PC-9 (cell line): ENCODE results near the gene ZNF792. TPM values are rescaled to one million over a fixed set of nuclear protein-coding genes. Genes with fewer than 3 reads are reported as not detected.
A peak's percentile ranks its signal among the peaks of the same experiment; 100 is the strongest.
"Not testable (repeated sequence)": the region's sequence is repeated elsewhere in the genome, so short reads cannot be mapped to it uniquely, and the experiment has no call there.

Experiments used
- BruUV-seq: library from RNA; stranded (reverse); fragments of 400-500 nt; replicated peaks from 2 replicates; lab custom pipeline; 2021; lab: Mats Ljungman, UMichigan
- CTCF ChIA-PET: fragments of 300-600 bp; sonication (Branson Sonifier 250); formaldehyde crosslinking; loops from one replicate; lab custom pipeline; 2022; ENCODE audit warnings: antibody characterized with exemption; lab: Charles Lee
- POLR2A ChIA-PET: fragments of 300-600 bp; sonication (Branson Sonifier 250); formaldehyde crosslinking; loops from one replicate; lab custom pipeline; 2022; ENCODE audit warnings: antibody characterized with exemption; ENCODE audit not compliant: unreplicated experiment; lab: Charles Lee
- DNase-seq, 2 experiments: peaks; one replicate each; pipeline versions ENCODE4 v3.0.0 to v3.0.0-alpha.2; 2015 to 2022; ENCODE audit warnings: mixed read lengths in 1 of 2
- H2AFZ ChIP-seq: fragments of 200-600 bp; sonication (generic); 2 replicates; pipeline ENCODE4 v1.8.1; 2017; ENCODE audit warnings: antibody characterized with exemption
- H3F3A ChIP-seq: fragments of 200-600 bp; sonication (generic); 2 replicates; pipeline ENCODE4 v1.8.1; 2017; ENCODE audit warnings: antibody characterized with exemption, mild to moderate bottlenecking, low read depth; ENCODE audit not compliant: insufficient read depth
- H3K27ac ChIP-seq: fragments of 200-600 bp; sonication (generic); 2 replicates; pipeline ENCODE4 v1.6.1; 2016; ENCODE audit warnings: mixed run types
- H3K27me3 ChIP-seq: fragments of 200-600 bp; sonication (generic); 2 replicates; pipeline ENCODE4 v1.6.1; 2016; ENCODE audit warnings: low read depth, mixed run types; ENCODE audit not compliant: insufficient read depth
- H3K36me3 ChIP-seq: fragments of 200-600 bp; sonication (generic); 2 replicates; pipeline ENCODE4 v1.6.1; 2016; ENCODE audit warnings: low read depth, mixed run types
- H3K4me1 ChIP-seq: fragments of 200-600 bp; sonication (generic); replicated peaks from 2 replicates; pipeline ENCODE4 v1.6.1; 2016; ENCODE audit warnings: mixed run types; ENCODE audit not compliant: insufficient read depth
- H3K4me2 ChIP-seq: fragments of 200-600 bp; sonication (generic); 2 replicates; pipeline ENCODE4 v1.6.1; 2017; ENCODE audit warnings: mixed run types
- H3K4me3 ChIP-seq: fragments of 200-600 bp; sonication (generic); 2 replicates; pipeline ENCODE4 v1.6.1; 2016; ENCODE audit warnings: mixed run types
- H3K79me2 ChIP-seq: fragments of 200-600 bp; sonication (generic); 2 replicates; pipeline ENCODE4 v1.6.1; 2017; ENCODE audit warnings: low read depth, mixed run types
- H3K9me2 ChIP-seq: fragments of 200-600 bp; sonication (generic); 2 replicates; pipeline ENCODE4 v1.8.1; 2017; ENCODE audit warnings: mild to moderate bottlenecking; ENCODE audit not compliant: insufficient read depth
- H3K9me3 ChIP-seq: fragments of 200-600 bp; sonication (generic); 2 replicates; pipeline ENCODE4 v1.8.1; 2016; ENCODE audit warnings: low read depth; ENCODE audit not compliant: insufficient read depth
- H4K20me1 ChIP-seq: fragments of 200-600 bp; sonication (generic); 2 replicates; pipeline ENCODE4 v1.8.1; 2017; ENCODE audit not compliant: insufficient read depth
- EZH2 ChIP-seq: fragments of 200-600 bp; sonication (generic); IDR thresholded peaks from 2 replicates; pipeline ENCODE4 v1.8.0; 2017; ENCODE audit warnings: antibody characterized with exemption, low read depth
- intact Hi-C: fragments of 100-400 bp; cut with micrococcal nuclease; formaldehyde crosslinking; loops from one replicate; pipeline ENCODE4 v1.10.0; 2022; ENCODE audit not compliant: unreplicated experiment
- total RNA-seq: library from RNA; stranded (reverse); gene quantifications from 2 replicates; pipeline ENCODE4 v1.2.3, GENCODE V29; 2021
- TF ChIP-seq, protein P1 (sequence below): fragments of 200-600 bp; sonication (generic); conservative IDR thresholded peaks from 2 replicates; pipeline ENCODE4 v1.6.1; 2017; ENCODE audit warnings: mixed run types, antibody characterized with exemption, mild to moderate bottlenecking, moderate library complexity

ZNF792 gene
- total RNA-seq, 1 experiment from 2014 or later: 3.5 TPM

- POLR2A ChIA-PET: interaction anchor here (0.5 to 0.7 kb wide), 7 partner anchors 21 to 314 kb away, joined by 3 to 13 read pairs (median 5); no protein-coding TSS in a partner anchor
Measured at GRCh38 chr19:35006342-35006998, 42.4 kb upstream of the ZNF792 start.

GRCh38 chr19:35006007-35006341, 41.9 kb upstream of the ZNF792 start:
- not testable (repeated sequence) for H2AFZ ChIP-seq, H4K20me1 ChIP-seq, H3K36me3 ChIP-seq, DNase-seq, H3K9me3 ChIP-seq, H3K9me2 ChIP-seq, H3K27me3 ChIP-seq, BruUV-seq
- Histone ChIP-seq H3F3A (peaks cover 51% of the 10 kb centered on the region), H3K4me1 (peaks cover 44% of the 10 kb centered on the region), H3K27ac (peak overlapping the region; percentile 69), H3K79me2 (peaks cover 22% of the 10 kb centered on the region), H3K4me3 (peak overlapping the region; percentile 24; the same call in 1 of the 2 replicates), H3K4me2 (peak overlapping the region; percentile 63)
- POLR2A ChIA-PET: interaction anchor here (0.6 kb wide), 3 partner anchors 20 to 260 kb away, joined by 5 to 9 read pairs (median 5); no protein-coding TSS in a partner anchor
- intact Hi-C loops: loop anchor here (1.0 kb wide), 1 partner anchor 242 kb away; no protein-coding TSS in a partner anchor
- CTCF ChIA-PET: interaction anchor here (0.9 to 1.2 kb wide), 2 partner anchors 61 to 135 kb away, joined by 3 to 5 read pairs; no protein-coding TSS in a partner anchor

More at GRCh38 chr19:35006342-35006998, 42.4 kb upstream of the ZNF792 start:
- Histone ChIP-seq H3K4me1 (peaks cover 44% of the 10 kb centered on the region), H3K4me3 (peak overlapping the region; percentile 24; the same call in 1 of the 2 replicates), H3K36me3 (no peaks in the 10 kb centered on the region; the same call in 1 of the 2 replicates), H3K4me2 (peak overlapping the region; percentile 63), H3K9me3 (no peaks in the 10 kb centered on the region), H2AFZ (no peak overlapping the region), H3K79me2 (peaks cover 17% of the 10 kb centered on the region), H3K27ac (peak overlapping the region; percentile 69), H3F3A (peaks cover 46% of the 10 kb centered on the region), H3K9me2 (no peaks in the 10 kb centered on the region), H4K20me1 (no peaks in the 10 kb centered on the region), H3K27me3 (no peaks in the 10 kb centered on the region)
- intact Hi-C loops: loop anchor here (1.0 kb wide), 1 partner anchor 242 kb away; no protein-coding TSS in a partner anchor
- CTCF ChIA-PET: interaction anchor here (0.9 to 1.2 kb wide), 2 partner anchors 60 to 135 kb away, joined by 3 to 5 read pairs; no protein-coding TSS in a partner anchor
- BruUV-seq: no TSS peak
- TF ChIP-seq, protein P1, sequence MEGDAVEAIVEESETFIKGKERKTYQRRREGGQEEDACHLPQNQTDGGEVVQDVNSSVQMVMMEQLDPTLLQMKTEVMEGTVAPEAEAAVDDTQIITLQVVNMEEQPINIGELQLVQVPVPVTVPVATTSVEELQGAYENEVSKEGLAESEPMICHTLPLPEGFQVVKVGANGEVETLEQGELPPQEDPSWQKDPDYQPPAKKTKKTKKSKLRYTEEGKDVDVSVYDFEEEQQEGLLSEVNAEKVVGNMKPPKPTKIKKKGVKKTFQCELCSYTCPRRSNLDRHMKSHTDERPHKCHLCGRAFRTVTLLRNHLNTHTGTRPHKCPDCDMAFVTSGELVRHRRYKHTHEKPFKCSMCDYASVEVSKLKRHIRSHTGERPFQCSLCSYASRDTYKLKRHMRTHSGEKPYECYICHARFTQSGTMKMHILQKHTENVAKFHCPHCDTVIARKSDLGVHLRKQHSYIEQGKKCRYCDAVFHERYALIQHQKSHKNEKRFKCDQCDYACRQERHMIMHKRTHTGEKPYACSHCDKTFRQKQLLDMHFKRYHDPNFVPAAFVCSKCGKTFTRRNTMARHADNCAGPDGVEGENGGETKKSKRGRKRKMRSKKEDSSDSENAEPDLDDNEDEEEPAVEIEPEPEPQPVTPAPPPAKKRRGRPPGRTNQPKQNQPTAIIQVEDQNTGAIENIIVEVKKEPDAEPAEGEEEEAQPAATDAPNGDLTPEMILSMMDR: no peak
- no peak for TF ChIP-seq EZH2
- DNase-seq: peak; percentile 87 to 99

GRCh38 chr19:35005256-35005977, 41.4 kb upstream of the ZNF792 start:
- peaks cover 44% of the 10 kb centered on the region for H3K4me1 ChIP-seq

More at GRCh38 chr19:35005256-35005977, 41.4 kb upstream of the ZNF792 start:
- H3K9me2 ChIP-seq: no peaks in the 10 kb centered on the region
- H3K36me3 ChIP-seq: no peaks in the 10 kb centered on the region; the same call in 1 of the 2 replicates
- H3K79me2 ChIP-seq: peaks cover 26% of the 10 kb centered on the region
- H3K4me3 ChIP-seq: peak overlapping the region; percentile 24; the same call in 1 of the 2 replicates
- POLR2A ChIA-PET: interaction anchor here (0.5 to 0.6 kb wide), 3 partner anchors 60 to 620 kb away, joined by 5 to 27 read pairs (median 9); no protein-coding TSS in a partner anchor
- no TSS peak for BruUV-seq
- intact Hi-C loops: no loop called here
- H3K27me3 ChIP-seq: no peaks in the 10 kb centered on the region
- H3F3A ChIP-seq: peaks cover 54% of the 10 kb centered on the region
- peak overlapping the region; percentile 69 for H3K27ac ChIP-seq
- no peaks in the 10 kb centered on the region for H4K20me1 ChIP-seq
- no peaks in the 10 kb centered on the region for H3K9me3 ChIP-seq
- peak overlapping the region; percentile 63 for H3K4me2 ChIP-seq
- DNase-seq: no peak
- CTCF ChIA-PET: interaction anchor here (1.2 kb wide), 1 partner anchor 136 kb away, joined by 5 read pairs; no protein-coding TSS in a partner anchor
- no peak overlapping the region for H2AFZ ChIP-seq
- no peak for TF ChIP-seq EZH2
- TF ChIP-seq, protein P1: no peak
